ENCODE results near the gene PYGO2.

GRCh38 chr1:154969246-154969645 is 7.7 kb upstream of the PYGO2 start:
- no peak for TF ChIP-seq CTCF (IDR thresholded peaks at IDR 0.05)
- no peak for TF ChIP-seq POLR2A (IDR thresholded peaks at IDR 0.05)

Measured in thyroid gland (tissue), 4 donors.